CD4-positive, alpha-beta T cell treated with Interleukin-12 subunit alpha and Interleukin-12 subunit beta, for 1 hour (primary cell): ENCODE results near the gene RSBN1.
A peak's percentile ranks its signal among the peaks of the same experiment; 100 is the strongest.
"Not testable (repeated sequence)": the region's sequence is repeated elsewhere in the genome, so short reads cannot be mapped to it uniquely, and the experiment has no call there.

Source experiments
- DNase-seq: peaks from one replicate; pipeline ENCODE4 v3.0.0-alpha.2; 2020

The RSBN1 gene

DNA sequence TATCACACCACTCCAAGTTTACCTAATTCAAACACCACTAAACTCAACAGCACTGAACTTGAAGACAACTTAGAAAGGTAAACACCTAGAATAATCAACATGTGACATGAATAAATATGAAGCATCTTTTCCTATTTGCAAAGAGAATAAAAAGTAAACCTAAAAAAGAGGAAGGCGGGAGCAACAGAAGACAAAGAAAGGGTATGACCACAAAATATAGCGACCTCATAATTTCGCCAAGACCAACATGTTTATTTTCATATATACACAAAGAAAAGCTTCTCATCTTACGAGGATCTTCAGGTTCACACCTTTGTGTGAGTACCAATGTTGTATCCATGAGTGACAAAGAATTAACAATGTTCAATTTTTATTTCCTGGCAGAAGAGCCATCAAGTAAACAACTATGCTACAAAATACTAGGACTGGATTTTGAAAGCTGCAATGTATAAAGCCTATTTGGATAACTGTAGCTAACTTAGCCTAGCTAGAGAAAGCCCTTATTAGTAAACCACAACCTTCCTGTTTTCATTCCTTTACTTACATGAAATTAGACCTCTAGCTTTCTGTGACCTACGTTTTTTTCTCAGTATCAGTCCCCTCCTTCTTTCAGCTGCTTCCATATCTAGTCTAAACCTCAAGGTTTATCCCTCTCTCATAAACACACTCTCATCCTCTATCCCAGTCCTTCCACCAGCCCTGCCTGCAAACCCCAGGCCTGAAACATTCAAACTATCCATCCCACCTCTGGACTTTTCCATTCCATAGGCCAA is 31.7 kb downstream of the RSBN1 start:
- DNase-seq: peak; percentile 31

DNA sequence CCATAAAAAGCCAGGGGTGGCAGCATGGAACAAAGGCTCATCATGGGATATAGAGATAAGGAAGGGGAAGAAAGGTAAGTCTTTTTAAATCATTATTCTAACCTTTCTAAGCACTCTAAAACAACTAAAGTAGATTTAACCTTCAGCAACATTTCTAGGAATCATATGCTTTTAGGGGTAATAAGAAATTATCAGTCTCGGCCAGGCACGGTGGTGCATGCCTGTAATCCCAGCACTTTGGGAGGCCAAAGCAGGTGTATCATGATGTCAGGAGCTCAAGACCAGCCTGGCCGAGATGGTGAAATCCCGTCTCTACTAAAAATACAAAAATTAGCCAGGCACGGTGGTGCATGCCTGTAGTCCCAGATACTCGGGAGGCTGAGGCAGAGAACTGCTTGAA is 32.7 kb downstream of the RSBN1 start:
- no peak for DNase-seq

DNA sequence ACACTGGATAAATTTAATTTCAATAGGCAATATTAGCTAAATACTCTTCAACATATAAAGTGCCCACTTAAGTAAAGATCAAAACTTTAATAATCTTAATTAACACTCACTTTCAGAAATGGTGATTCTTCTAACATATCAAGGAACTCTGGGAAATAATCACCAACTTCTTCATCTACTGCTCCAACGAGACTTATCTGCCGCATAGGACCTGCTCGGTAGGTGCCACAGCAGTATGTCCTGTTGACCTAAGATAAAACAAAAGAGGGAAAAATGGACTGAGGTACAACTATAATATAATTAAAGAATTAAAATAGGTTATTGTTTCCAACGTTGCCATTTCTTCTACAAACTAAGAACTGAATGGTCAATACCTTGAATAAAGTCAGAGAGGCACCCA is 34.7 kb downstream of the RSBN1 start:
- no peak for DNase-seq

DNA sequence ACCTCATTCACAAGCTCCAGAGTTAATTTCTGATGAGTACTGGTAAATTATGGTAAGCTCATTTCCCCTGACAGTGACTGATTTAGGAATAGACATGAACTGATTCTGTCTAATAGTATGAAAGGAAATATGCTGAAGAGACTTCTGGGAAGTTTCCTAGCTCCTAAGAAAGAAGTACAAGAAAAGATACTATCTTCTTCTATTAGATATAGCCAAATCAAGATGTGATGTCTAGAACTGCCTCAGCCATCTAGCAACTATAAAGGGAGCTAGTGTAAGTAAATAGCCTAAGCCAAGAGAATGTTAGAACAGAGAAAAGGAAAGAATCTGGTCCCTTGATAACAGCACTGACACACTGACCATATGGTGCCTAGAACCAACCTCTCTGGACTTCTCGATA is 42.2 kb downstream of the RSBN1 start:
- DNase-seq: no peak

DNA sequence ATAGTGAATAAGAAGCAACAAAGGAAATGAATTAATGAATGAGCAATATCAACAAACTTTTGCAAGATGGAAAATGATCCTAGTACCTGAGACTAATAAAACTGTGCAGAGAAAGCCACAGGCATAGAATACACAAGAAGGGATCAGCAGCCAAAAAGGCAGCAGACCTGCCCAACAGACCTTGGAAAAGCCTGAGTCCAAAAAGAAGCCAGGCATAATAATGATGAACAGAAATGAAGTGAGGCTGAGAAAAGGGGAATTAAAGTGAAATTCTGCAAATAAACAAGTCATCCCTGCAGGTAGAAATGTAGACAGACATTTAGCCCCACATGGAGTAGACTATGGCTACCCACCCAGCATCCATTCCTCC is 42.7 kb downstream of the RSBN1 start:
- DNase-seq: no peak

DNA sequence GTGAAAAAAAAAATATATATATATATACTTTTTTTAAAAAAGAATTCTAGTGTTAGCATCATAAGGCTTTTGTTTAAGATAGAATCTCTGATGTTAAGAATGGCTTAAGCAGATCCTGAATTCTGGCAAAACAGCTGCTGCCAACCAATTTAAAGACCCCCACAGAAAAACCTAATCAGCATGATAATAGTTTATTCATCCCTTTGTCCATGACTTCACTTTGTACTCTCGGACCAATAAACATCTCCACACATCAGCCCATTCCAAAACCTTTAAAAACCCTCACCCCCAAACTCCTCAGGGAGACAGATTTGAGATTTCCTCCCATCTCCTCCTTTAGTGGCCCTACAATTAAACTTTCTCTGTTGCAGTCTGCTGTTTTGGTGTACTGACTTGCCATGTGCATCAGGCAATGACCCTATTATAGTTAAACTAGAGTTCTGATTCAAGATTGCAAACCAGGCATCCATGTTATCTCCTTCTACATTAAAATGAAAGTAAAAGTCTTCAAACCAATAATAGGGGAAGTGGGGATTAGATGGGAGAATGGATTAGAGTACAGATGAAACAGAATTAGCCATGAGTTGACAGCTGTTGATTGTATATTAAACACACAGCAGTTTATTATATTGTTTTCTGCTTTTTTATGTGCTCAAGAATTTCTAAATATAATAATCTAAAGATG is 43.2 kb downstream of the RSBN1 start:
- DNase-seq: no peak

DNA sequence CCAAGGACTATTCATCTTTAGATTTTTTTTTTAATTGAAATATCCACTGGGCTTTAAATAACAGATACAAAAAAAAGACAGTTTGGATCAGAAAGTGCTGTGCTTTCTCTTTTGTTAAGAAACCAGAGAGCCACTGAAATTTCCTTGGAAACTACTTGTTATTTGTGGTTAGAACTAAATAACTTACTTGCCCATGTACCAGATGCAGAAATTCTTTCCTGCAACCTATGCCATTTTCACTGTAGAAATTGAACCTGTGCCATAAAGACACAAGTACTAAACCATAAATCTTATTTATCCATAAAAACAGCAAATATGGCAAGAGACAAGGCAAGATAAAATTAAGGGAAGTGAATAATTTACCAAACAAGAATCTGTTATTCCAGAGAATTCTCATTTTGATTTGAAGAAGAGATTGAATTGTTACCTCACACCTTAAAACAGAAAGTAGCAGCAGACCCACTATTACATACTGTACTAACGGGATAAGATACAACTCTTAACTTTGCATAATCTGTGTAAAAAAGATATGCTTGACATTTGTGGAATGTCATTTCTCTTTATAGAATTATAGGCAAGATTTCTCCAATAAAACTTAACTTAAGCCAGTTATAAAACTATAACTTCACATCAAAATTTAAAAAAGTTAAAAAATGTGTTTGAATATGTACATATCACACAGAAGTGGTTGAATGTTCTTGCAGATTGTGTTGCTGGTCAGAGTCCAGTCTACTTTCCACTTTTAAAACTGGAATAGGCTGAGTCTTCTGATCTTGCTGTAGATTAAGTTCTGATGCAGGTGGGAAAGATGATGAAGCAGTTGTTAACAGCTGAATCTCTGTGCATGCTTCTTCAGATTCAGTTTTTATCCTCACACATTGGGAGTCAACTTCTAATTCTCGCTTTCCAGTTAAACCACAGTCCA is 46.7 kb downstream of the RSBN1 start:
- no peak for DNase-seq

DNA sequence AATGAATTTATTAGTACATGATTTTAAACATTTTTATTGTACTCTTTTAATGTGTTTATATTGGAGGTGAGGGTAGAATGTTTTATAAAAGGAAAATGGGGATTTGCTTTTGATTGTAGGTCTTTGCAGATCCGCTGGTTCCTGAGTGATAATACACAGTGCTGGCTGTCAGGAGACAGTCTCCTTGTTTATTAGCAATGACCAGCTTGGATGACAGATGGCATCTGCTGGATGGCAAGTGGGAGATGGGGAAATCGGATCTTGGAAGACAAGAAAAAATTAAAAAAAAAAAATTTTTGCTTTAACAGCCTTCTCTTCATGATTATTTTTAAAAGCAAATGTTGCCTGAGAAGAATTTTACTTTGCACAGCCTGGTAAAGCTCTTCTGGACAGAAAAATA is 48.6 kb downstream of the RSBN1 start:
- DNase-seq: no peak

DNA sequence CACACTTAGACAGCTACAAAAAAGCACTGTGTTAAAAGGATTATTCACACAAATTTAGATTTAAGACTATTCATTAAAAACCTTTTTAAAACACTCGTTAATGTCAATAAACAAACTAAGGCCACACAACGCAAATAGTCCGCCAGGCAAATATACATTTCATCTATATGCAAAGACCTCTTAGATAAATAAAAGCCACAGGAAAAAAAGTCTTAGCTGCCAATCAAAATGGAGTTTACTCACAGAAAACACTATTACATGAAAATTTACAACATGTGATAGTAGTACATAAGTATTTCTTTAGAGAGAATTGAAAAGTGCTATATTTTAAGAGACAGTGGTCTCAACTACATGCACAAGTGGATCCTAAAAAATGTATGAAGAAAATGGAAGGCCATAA is 50.3 kb downstream of the RSBN1 start:
- no peak for DNase-seq

DNA sequence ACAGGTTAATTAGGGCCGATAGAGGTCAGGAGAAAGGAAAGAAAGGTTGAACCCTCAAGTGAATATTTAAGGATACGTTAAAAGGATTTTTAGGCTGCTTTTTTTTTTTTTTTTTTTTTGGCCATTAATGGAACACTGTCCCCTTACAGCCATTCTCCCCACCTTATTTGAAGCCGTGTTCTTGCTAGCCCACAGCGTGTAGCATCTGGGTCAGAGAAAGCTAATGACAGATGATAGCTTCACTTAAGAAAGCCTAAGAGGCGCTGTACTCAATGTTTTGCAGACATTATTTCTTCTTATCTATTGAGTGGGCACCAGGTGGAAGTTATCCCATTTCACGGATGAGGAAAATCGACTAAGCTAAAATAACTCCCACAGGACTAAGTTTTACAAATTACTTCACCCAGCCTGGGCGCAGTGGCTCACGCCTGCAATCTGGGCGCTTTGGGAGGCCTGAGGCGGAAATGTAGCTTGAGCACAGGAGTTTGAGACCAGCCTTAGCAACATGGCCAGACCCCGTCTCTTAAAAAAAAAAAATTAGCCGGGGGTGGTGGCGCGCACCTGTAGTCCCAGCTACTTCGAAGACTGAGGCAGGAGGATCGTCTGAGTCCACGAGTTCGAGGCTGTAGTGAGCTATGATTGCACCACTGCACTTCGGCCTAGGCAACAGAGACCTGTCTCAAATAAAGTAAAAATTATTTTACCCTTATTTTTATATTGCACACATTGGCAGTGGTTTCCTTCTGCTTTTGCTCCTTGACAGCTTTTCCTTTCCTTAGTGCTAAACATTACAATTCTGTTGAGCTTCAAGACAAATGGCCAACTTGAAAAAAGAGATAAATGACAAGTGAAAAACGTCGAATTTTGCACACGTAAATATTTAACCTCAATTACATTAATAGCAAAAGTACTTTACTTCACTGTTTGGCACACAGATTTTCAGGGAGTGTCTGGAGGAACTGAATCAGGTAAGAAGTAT is 51.9 kb downstream of the RSBN1 start:
- no peak for DNase-seq

DNA sequence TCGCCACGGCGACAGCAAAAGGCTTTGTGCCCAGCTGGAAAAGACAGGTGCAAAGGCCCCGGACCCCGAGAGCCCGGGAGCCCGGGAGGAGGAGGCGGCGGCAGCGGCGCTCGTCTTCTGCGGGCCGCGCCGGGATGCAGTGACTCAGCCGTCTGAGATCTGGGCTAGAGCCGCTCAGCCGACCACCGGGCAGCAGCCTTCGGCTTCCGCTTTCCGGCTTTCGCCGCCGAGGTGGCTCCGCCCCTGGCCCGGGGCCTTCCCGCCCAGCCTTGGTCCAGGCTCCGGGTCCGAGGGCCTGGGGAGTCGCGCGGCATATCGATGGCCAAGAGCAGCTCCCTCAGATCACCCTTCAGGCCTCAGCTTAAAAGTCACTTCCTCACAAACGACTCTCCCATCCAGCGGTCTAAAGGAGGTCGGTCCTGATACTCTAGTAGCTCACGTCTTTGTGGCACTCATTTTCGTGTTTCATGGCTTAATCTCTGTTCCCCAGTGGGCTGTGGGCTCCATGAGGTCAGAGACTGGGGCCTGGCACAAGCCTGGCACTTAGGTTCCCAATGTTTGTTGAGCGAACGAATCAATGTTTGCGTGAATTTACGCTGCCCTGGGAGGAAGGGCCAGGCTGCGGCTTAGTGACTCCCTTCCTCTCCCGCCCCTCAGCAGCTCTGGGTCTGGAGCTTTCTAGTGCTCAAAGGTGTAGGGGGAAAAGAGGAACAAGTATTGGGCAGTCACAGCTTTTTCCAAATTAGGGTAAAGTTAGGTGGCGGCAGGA is 52.8 kb downstream of the RSBN1 start, which contains the start of gene PHTF1:
Gene PHTF1, minus strand, starts transcription at position 154 of the 769 bp plus-strand sequence. CDS start 783 bp downstream, outside the sequence.
- DNase-seq: peak; percentile 63

DNA sequence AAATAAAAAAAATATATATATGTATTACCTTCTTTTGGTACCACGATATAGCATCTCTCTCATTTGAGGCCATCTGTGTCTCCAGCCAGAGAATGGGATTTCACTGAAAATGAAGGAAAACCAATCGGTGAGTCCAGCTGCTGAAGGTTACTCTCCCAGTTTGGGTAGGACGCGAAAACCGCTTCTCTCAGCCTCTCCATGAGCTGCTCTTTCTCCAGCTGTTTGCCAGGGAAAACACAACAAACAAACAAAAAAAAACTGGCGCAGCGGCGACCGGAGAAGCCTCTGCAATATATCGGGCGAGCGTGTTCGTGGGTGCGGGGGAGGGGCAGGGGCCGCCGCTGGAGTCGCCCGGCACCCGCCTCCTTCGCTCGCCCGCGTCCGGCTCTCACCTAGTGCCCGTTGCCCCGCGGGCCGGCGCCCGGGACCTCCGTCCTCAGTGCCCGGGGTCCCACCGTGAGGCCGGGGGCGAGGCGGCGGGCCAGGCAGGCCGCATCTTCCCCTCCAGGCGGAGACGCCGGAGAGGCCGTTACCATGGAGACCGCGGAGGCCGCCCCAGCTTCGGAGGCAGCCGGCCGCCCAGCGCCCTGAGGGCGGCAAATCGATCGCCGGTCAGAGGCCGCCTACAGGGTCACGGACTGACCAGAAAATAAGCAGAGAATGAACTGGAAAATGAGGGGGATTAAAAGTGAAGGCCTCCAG is 53.5 kb downstream of the RSBN1 start:
- DNase-seq: peak; percentile 61

DNA sequence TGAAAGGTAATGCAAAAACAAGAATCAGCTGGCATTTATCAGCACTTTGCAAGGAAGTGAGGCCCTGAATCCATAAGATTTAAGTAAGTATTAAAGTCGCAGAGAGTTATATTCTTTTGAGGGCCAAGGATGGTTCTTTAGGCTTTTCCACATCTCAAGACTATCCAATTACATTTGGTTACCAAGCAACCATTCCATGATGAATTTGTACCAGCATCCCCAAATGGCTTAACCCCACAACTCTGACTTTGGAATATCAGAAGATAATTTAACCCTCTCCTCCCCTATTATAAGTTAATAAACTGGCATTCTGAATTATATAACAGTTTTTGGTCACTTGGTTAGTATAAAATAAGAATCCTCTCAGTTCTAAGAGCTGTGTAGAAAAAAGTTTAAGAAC is 55.8 kb downstream of the RSBN1 start:
- no peak for DNase-seq

DNA sequence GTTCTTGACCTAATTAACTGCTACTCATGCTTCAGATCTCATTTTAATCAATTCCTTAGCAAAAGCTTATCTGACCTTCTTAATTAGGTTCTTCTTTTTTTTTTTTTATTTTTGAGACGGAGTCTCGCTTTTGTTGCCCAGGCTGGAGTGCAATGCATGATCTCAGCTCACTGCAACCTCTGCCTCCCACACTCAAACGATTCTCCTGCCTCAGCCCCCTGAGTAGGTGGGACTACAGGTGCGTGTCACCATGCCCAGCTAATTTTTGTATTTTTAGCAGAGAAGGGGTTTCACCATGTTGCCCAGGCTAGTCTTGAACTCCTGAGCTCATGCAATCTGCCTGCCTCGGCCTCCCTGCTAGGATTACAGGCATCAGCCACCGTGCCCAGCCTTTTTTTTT is 58.9 kb downstream of the RSBN1 start:
- not testable (repeated sequence) for DNase-seq

DNA sequence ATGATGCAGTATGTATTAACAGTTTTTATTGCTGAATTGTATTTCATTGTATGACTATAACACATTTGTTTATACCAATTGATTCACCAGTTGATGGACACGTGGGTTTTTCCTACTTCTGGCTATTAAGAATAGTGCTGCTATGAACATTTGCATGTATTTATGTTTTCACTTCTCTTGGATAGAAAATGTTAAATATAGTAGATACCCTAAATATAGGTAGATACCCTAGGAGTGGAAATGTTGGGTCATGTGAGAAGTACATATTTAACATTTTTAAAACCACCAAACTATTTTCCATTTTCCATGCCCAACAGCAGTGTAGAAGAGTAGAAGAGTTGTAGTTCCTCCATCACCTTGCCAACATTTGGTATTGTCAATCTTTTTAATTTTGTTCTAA is 60.8 kb downstream of the RSBN1 start:
- DNase-seq: no peak

DNA sequence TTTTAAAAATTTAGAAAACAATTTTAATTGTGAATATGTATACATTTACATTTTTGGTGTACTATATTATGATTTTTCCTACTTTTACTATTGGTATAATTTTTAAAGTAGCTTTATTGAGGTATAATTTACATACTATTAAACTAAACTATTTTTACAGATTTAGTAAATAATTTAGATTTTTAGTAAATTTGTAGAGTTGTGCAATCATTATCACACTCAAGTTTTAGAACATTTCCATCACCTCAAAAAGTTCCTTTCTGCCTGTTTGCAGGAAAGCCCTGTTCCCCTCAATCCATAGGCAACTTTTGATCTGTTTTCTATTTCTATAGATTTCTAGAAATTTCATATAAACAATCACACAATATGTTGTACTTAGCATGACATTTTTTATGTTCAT is 61.2 kb downstream of the RSBN1 start:
- DNase-seq: no peak

DNA sequence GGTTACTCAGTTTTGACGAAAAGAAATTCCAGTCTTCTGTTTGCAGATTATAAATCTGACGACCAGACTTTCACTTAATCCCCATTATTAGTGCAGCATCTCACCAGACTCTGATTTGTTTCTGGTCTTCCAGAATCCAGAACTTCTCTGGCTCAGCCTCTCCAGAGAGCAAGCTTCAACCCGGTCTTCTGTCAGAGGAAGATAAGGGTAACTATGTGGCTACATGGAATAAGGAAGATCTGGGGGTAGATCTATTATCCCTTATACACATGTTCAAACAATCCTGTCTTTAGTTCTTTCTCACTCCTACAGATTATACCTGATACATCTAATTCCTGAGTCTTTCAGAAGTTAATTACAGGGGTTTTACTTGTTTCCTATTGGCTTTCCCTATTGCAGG is 62.9 kb downstream of the RSBN1 start:
- DNase-seq: no peak

DNA sequence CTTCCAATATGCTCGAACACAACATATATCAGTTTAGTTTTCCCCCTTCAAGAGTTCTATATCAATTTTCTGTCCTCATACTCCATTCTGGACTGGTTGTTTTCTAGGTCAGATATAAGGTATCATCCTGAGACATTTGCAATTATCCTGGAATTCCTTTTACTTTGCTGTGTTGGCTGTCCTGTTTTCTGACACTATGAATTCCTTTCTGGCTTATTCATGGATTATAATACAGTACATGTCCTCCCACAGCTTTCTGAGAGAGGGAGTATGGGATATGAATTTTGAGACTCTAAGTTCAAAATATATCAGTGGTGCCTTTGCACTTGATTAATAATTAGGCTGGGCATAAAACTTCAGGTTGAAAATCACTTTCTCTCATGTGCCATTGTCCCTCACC is 64.9 kb downstream of the RSBN1 start:
- no peak for DNase-seq

DNA sequence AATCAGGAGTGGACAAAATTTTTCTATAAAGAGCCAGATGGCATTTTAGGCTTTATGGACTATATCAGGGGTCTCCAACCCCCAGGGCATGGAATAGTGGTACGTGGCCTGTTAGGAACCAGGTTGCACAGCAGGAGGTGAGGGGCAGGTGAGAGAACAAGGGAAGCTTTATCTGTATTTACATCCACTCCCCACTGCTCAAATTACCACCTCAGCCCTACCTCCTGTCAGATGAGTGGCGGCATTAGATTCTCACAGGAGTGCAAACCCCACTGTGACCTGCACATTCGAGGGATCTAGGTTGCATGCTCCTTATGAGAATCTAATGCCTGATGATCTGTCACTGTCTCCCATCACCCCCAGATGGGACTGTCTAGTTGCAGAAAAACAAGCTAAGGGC is 66.9 kb downstream of the RSBN1 start:
- DNase-seq: no peak

DNA sequence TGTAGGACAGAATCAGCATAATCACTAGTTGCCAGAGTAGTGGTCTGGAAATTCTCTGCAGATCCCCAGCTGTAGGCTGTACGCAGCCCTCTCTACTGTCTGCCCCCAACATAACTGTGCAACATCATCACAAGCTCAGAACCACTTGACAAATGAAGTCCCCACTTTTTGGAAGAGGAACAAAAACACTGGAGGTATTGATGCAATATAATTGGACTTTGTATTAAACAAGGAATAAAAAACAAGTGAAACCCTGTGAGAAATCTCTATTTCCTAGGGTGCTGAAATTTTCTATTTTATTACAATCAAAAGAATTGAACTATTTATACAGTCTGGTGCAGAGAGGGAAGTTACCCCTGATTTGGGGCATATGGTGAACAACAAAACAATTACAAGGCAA is 68.2 kb downstream of the RSBN1 start:
- DNase-seq: no peak

DNA sequence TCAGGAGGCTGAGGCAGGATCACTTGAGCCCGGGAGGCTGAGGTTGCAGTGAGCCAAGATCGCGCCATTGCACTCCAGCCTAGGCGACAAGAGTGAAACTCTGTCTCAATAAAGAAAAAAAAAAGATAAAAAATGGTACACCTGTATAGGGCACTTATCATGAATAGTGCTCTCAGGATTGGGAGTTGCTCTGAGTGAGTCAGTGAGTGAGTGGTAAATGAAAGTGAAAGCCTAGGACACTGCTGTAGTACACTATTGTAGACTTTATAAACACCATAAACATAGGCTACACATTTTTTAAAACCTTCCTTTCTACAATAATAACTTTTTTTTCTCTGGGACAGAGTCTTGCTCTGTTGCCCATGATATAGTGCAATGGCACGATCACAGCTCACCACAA is 69.8 kb downstream of the RSBN1 start:
- DNase-seq: peak; percentile 11
